Esophagus muscularis mucosa (tissue), 3 donors: ENCODE data around the gene FAT1.

Experiments
- EP300 ChIP-seq: sonication (generic); formaldehyde crosslinking; IDR thresholded peaks from one replicate; pipeline ENCODE4 v1.6.1; 2017; ENCODE audit warnings: antibody characterized with exemption
- TF ChIP-seq, protein P1 (sequence below), 3 experiments: fragments of 200-600 bp in 2 of 3; fragments of 450-650 bp in 1 of 3; sonication (generic) in 2 of 3; IDR thresholded peaks; one replicate each; pipeline ENCODE4 v1.5.1; 2017 to 2019; ENCODE audit warnings: antibody characterized with exemption in 3 of 3, mild to moderate bottlenecking in 2 of 3, moderate library complexity in 1 of 3

- TF ChIP-seq, protein P1, sequence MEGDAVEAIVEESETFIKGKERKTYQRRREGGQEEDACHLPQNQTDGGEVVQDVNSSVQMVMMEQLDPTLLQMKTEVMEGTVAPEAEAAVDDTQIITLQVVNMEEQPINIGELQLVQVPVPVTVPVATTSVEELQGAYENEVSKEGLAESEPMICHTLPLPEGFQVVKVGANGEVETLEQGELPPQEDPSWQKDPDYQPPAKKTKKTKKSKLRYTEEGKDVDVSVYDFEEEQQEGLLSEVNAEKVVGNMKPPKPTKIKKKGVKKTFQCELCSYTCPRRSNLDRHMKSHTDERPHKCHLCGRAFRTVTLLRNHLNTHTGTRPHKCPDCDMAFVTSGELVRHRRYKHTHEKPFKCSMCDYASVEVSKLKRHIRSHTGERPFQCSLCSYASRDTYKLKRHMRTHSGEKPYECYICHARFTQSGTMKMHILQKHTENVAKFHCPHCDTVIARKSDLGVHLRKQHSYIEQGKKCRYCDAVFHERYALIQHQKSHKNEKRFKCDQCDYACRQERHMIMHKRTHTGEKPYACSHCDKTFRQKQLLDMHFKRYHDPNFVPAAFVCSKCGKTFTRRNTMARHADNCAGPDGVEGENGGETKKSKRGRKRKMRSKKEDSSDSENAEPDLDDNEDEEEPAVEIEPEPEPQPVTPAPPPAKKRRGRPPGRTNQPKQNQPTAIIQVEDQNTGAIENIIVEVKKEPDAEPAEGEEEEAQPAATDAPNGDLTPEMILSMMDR (IDR thresholded peaks at IDR 0.05) = no peak
- no peak for TF ChIP-seq EP300
These were observed 6.1 kb downstream of the FAT1 start for GRCh38 chr4:186717556-186717955.
